Astrocyte (in vitro differentiated cells and primary cell): ENCODE data around the gene MADD. TPM values are rescaled to one million over a fixed set of nuclear protein-coding genes. Genes with fewer than 3 reads are reported as not detected.

ENCODE experiments used
- DNase-seq: peaks from one replicate; pipeline ENCODE4 v3.0.0-alpha.2; 2010; ENCODE audit warnings: low read depth
- FAIRE-seq: peaks from 2 replicates; lab custom pipeline; 2011; peaks lifted over from hg19 to GRCh38; lab: Jason Lieb, UNC
- H2AFZ ChIP-seq: 2 replicates; pipeline ENCODE4 v1.6.0; 2012; ENCODE audit warnings: low read depth, low read length, inconsistent platforms
- H3K27ac ChIP-seq: 2 replicates; pipeline ENCODE4 v1.5.1; 2011; ENCODE audit warnings: low read depth, low read length, inconsistent platforms
- H3K27me3 ChIP-seq: 2 replicates; pipeline ENCODE4 v1.6.0; 2011; ENCODE audit warnings: low read length, inconsistent platforms; ENCODE audit not compliant: insufficient read depth
- H3K36me3 ChIP-seq: 2 replicates; pipeline ENCODE4 v1.5.1; 2011; ENCODE audit warnings: low read length, inconsistent platforms; ENCODE audit not compliant: insufficient read depth
- H3K4me1 ChIP-seq: 2 replicates; pipeline ENCODE4 v1.5.1; 2011; ENCODE audit warnings: low read length, inconsistent platforms; ENCODE audit not compliant: insufficient read depth
- H3K4me2 ChIP-seq: 2 replicates; pipeline ENCODE4 v1.6.0; 2012; ENCODE audit warnings: low read length, inconsistent platforms
- H3K4me3 ChIP-seq: 2 replicates; pipeline ENCODE4 v1.5.1; 2011; ENCODE audit warnings: low read depth, mild to moderate bottlenecking, low read length, inconsistent platforms; ENCODE audit not compliant: insufficient read depth
- H3K79me2 ChIP-seq: 2 replicates; pipeline ENCODE4 v1.6.0; 2012; ENCODE audit warnings: mild to moderate bottlenecking, low read length, inconsistent platforms; ENCODE audit not compliant: insufficient read depth
- H3K9ac ChIP-seq: 2 replicates; pipeline ENCODE4 v1.6.0; 2012; ENCODE audit warnings: mild to moderate bottlenecking, low read length, inconsistent platforms
- H3K9me3 ChIP-seq: 2 replicates; pipeline ENCODE4 v1.5.1; 2012; ENCODE audit warnings: low read depth, mild to moderate bottlenecking, low read length, inconsistent platforms; ENCODE audit not compliant: insufficient read depth
- H4K20me1 ChIP-seq: 2 replicates; pipeline ENCODE4 v1.6.0; 2012; ENCODE audit warnings: low read length, inconsistent platforms; ENCODE audit not compliant: insufficient read depth
- H3K27ac Mint-ChIP-seq: one replicate; pipeline ENCODE4 v1.8.0; 2021; ENCODE audit warnings: mild to moderate bottlenecking, mixed read lengths; ENCODE audit not compliant: unreplicated experiment
- H3K27me3 Mint-ChIP-seq: one replicate; pipeline ENCODE4 v1.8.0; 2021; ENCODE audit warnings: low read depth, mixed read lengths; ENCODE audit not compliant: unreplicated experiment
- H3K36me3 Mint-ChIP-seq: one replicate; pipeline ENCODE4 v1.8.0; 2021; ENCODE audit warnings: low read depth, mixed read lengths; ENCODE audit not compliant: unreplicated experiment
- H3K4me1 Mint-ChIP-seq: one replicate; pipeline ENCODE4 v1.8.0; 2021; ENCODE audit warnings: low read depth, mixed read lengths; ENCODE audit not compliant: unreplicated experiment
- H3K4me3 Mint-ChIP-seq: one replicate; pipeline ENCODE4 v1.8.0; 2021; ENCODE audit warnings: mild to moderate bottlenecking, moderate library complexity, mixed read lengths; ENCODE audit not compliant: unreplicated experiment
- H3K9me3 Mint-ChIP-seq: one replicate; pipeline ENCODE4 v1.8.0; 2021; ENCODE audit warnings: mild to moderate bottlenecking, mixed read lengths; ENCODE audit not compliant: unreplicated experiment
- EZH2 ChIP-seq: IDR thresholded peaks from 2 replicates; pipeline ENCODE4 v1.6.1; 2012; ENCODE audit warnings: mild to moderate bottlenecking, low read length, inconsistent platforms; ENCODE audit not compliant: insufficient read depth
- total RNA-seq: library from RNA; stranded (reverse); gene quantifications from 2 replicates; pipeline ENCODE4 v1.2.1, GENCODE V29; 2021
- TF ChIP-seq, protein P1 (sequence below): IDR thresholded peaks from 2 replicates; pipeline ENCODE4 v1.5.1; 2011; ENCODE audit warnings: low read depth, mild to moderate bottlenecking, inconsistent platforms, low read length, moderate library complexity; ENCODE audit not compliant: insufficient read depth

Gene MADD
- total RNA-seq, 1 donor from 2014 or later: 22.9 TPM

DNA sequence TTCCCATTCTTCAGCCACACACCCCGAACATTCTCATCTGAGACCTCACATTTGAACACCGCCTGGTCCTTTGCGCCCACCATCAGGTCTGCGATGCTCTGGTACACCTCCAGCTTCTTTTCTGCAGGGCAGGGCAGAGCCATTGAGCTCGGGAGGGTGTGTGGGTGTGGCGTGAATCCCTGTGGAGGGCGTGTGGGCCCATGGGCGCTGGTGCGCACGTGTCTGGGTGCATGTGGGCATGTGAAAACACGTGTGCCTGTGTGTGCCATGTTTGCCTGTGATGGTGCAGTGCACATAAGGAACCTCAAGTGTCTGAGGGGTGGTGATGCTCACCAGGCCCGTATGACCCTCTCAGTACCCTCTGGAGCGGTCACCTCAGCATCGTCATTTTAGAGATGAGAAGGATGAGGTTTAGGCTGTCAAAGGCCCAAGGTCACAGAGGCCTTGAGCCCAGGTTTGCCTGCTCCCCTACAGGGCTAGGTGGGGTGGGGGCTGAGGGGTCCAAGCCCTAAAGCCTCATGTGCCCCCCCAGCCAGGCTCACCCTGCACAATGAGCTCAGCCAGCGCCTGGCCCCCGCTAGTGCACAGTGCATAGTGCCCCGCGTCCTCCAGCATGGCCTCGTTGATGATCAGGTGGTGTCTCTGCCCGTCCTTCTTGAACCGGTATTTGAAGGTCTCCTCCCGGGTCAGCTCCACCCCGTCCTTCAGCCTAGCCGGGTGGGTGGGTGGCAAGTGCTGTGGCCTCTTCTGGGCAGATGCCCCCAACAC is 72.3 kb downstream of the MADD start:
- Histone ChIP-seq H3K4me1 (no peaks in the 10 kb centered on the region), H3K27ac (no peak overlapping the region), H3K4me2 (no peak overlapping the region), H2AFZ (no peak overlapping the region), H4K20me1 (no peaks in the 10 kb centered on the region), H3K27me3 (peaks cover 8% of the 10 kb centered on the region), H3K9ac (no peak overlapping the region), H3K36me3 (no peaks in the 10 kb centered on the region), H3K79me2 (no peaks in the 10 kb centered on the region), H3K9me3 (no peaks in the 10 kb centered on the region), H3K4me3 (no peak overlapping the region)
- Mint-ChIP-seq H3K36me3 (no peaks in the 10 kb centered on the region), H3K9me3 (no peaks in the 10 kb centered on the region), H3K4me1 (no peaks in the 10 kb centered on the region), H3K27ac (no peak overlapping the region), H3K27me3 (peaks cover 33% of the 10 kb centered on the region), H3K4me3 (no peak overlapping the region)
- no peak for FAIRE-seq
- TF ChIP-seq, protein P1, sequence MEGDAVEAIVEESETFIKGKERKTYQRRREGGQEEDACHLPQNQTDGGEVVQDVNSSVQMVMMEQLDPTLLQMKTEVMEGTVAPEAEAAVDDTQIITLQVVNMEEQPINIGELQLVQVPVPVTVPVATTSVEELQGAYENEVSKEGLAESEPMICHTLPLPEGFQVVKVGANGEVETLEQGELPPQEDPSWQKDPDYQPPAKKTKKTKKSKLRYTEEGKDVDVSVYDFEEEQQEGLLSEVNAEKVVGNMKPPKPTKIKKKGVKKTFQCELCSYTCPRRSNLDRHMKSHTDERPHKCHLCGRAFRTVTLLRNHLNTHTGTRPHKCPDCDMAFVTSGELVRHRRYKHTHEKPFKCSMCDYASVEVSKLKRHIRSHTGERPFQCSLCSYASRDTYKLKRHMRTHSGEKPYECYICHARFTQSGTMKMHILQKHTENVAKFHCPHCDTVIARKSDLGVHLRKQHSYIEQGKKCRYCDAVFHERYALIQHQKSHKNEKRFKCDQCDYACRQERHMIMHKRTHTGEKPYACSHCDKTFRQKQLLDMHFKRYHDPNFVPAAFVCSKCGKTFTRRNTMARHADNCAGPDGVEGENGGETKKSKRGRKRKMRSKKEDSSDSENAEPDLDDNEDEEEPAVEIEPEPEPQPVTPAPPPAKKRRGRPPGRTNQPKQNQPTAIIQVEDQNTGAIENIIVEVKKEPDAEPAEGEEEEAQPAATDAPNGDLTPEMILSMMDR: no peak
- TF ChIP-seq EZH2: no peak
- DNase-seq: no peak

DNA sequence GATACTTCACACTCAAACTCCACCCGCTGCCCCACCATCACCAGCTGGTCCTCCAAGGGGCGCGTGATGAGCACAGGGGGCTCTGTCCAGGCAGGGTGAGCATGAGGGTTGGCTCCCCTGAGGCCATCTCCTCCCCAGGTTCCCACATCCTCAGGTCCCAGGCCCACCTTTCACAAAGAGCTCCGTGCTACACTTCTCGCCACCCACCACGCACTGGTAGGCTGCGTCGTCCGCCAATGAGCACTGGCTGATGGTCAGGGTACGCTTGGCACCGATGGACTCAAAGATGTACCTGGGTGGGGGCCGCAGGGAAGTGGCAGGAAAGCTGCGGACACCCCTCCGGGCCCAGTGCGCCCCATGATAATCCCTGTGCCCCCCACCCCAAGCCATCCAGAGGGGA is 72.9 kb downstream of the MADD start:
- H4K20me1 ChIP-seq: no peaks in the 10 kb centered on the region
- no peak overlapping the region for H3K4me2 ChIP-seq
- Mint-ChIP-seq H3K36me3 (no peaks in the 10 kb centered on the region), H3K27me3 (peaks cover 29% of the 10 kb centered on the region), H3K4me1 (no peaks in the 10 kb centered on the region), H3K27ac (no peak overlapping the region), H3K4me3 (no peak overlapping the region), H3K9me3 (no peaks in the 10 kb centered on the region)
- DNase-seq (no peak), FAIRE-seq (no peak)
- no peak for TF ChIP-seq EZH2
- TF ChIP-seq, protein P1: no peak
- no peak overlapping the region for H3K27ac ChIP-seq
- H3K79me2 ChIP-seq: no peaks in the 10 kb centered on the region
- no peak overlapping the region for H3K4me3 ChIP-seq
- no peak overlapping the region for H3K9ac ChIP-seq
- no peaks in the 10 kb centered on the region for H3K9me3 ChIP-seq
- no peaks in the 10 kb centered on the region for H3K4me1 ChIP-seq
- H2AFZ ChIP-seq: no peak overlapping the region
- H3K36me3 ChIP-seq: no peaks in the 10 kb centered on the region
- H3K27me3 ChIP-seq: peaks cover 9% of the 10 kb centered on the region

DNA sequence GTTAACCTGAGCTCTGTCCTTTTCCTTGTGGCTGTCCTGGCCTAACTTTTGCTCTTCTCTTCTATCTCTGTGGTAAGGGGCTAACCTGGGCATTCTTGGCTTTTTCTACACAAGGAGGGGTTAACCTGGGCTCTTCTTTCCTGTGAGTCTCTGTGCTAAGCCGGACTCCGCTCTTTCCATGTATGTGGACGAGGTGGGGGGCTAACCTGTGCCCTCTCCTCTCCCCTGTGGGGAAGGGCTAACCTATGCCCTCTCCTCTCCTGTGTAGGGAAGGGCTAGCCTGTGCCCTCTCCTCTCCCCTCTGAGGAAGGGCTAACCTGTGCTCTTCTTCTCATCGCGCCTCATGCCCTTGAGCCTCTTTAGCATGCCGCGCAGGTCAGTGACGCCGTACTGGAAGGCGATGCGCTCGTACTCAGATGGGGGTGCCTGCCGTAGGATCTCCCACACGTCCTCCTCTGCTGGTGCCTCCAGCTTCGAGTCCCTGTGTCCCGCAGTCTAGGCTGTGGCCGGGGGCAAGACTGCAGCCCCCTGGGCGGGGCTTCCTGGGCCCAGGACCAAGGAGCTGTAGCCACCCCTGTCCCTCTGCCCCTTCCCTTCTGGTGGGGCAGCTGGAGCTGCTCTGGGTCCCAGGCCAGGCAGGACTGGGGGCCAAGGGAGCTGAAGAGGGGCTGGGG is 76.1 kb downstream of the MADD start:
- Mint-ChIP-seq H3K4me1 (no peaks in the 10 kb centered on the region), H3K36me3 (peaks cover 1% of the 10 kb centered on the region), H3K9me3 (no peaks in the 10 kb centered on the region), H3K27me3 (peaks cover 26% of the 10 kb centered on the region), H3K27ac (no peak overlapping the region), H3K4me3 (no peak overlapping the region)
- Histone ChIP-seq H2AFZ (no peak overlapping the region), H3K4me2 (no peak overlapping the region), H3K9me3 (no peaks in the 10 kb centered on the region), H4K20me1 (no peaks in the 10 kb centered on the region), H3K9ac (no peak overlapping the region), H3K4me3 (no peak overlapping the region), H3K27ac (no peak overlapping the region), H3K36me3 (no peaks in the 10 kb centered on the region), H3K79me2 (no peaks in the 10 kb centered on the region), H3K4me1 (no peaks in the 10 kb centered on the region), H3K27me3 (peaks cover 9% of the 10 kb centered on the region)
- DNase-seq (no peak), FAIRE-seq (no peak)
- TF ChIP-seq, protein P1: no peak
- TF ChIP-seq EZH2: no peak
